ENCODE data around the gene FOXD4L6.
"Not testable (repeated sequence)": the region's sequence is repeated elsewhere in the genome, so short reads cannot be mapped to it uniquely, and the experiment has no call there.

- TF ChIP-seq CTCF (IDR thresholded peaks at IDR 0.05; ENCODE audit: low read depth, low read length, poor library complexity, severe bottlenecking); EZH2phosphoT487 (IDR thresholded peaks at IDR 0.05; ENCODE audit: borderline replicate concordance, low read length): not testable (repeated sequence)
Measured at GRCh38 chr9:41082358-41082757, 46.1 kb downstream of the FOXD4L6 start.

Data from DOHH2 (cell line).